ENCODE measurements around the gene GOSR2. TPM values are rescaled to one million over a fixed set of nuclear protein-coding genes. Genes with fewer than 3 reads are reported as not detected.
A peak's percentile ranks its signal among the peaks of the same experiment; 100 is the strongest.

Gene GOSR2
- total and polyA plus RNA-seq, 9 of the 15 experiments (the other 6 are each of a cell fraction or from before 2014, with no cell fraction given): 32.7 to 96.3 (median 48.9) TPM

DNA sequence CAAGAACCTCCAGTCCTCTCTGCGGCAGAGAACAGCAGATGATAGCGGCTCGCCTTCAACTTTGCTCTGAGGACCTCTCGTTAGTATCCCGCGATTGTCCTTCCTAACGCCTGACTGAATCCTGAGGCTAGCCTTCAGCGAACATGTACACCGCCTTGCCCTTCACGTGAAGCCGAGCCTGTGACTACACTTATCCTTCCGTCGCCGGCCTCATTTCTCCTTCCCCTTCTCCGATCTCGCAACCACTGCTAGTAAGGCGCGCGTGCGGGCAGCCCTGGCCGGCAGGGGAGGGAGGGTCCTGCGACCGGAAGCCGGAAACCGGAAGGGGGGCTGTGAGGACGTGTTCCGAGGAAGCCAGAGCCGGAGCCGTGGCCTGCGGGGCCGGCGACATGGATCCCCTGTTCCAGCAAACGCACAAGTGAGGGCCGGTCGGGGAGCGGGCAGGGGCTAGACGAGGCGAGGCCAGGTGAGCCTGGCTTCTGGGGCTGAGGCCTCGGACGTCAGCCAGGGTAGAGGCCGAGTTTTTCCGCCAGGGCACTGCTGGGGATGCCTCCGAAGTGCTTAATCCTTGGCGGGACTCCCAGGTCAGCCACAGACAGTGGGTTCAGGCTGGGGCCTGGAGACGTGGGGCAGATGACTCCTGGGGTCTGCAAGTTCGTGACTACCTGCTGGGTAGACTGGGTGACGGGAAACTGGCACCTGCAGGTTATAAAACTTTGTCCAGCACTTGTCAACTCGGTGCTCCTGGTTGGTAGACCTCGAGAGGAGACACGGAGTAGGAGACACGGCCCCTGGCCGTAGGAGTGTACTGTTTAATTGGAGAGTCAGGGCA, at the start of gene GOSR2 (continued):
- TF ChIP-seq, protein P1, sequence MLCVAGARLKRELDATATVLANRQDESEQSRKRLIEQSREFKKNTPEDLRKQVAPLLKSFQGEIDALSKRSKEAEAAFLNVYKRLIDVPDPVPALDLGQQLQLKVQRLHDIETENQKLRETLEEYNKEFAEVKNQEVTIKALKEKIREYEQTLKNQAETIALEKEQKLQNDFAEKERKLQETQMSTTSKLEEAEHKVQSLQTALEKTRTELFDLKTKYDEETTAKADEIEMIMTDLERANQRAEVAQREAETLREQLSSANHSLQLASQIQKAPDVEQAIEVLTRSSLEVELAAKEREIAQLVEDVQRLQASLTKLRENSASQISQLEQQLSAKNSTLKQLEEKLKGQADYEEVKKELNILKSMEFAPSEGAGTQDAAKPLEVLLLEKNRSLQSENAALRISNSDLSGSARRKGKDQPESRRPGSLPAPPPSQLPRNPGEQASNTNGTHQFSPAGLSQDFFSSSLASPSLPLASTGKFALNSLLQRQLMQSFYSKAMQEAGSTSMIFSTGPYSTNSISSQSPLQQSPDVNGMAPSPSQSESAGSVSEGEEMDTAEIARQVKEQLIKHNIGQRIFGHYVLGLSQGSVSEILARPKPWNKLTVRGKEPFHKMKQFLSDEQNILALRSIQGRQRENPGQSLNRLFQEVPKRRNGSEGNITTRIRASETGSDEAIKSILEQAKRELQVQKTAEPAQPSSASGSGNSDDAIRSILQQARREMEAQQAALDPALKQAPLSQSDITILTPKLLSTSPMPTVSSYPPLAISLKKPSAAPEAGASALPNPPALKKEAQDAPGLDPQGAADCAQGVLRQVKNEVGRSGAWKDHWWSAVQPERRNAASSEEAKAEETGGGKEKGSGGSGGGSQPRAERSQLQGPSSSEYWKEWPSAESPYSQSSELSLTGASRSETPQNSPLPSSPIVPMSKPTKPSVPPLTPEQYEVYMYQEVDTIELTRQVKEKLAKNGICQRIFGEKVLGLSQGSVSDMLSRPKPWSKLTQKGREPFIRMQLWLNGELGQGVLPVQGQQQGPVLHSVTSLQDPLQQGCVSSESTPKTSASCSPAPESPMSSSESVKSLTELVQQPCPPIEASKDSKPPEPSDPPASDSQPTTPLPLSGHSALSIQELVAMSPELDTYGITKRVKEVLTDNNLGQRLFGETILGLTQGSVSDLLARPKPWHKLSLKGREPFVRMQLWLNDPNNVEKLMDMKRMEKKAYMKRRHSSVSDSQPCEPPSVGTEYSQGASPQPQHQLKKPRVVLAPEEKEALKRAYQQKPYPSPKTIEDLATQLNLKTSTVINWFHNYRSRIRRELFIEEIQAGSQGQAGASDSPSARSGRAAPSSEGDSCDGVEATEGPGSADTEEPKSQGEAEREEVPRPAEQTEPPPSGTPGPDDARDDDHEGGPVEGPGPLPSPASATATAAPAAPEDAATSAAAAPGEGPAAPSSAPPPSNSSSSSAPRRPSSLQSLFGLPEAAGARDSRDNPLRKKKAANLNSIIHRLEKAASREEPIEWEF (CRISPR knock-in tag; IDR thresholded peaks at IDR 0.05): no peak
- TF ChIP-seq SRSF9 (IDR thresholded peaks at IDR 0.05; ENCODE audit: borderline replicate concordance, low read depth, low read length) (no peak), CAMTA2 (CRISPR knock-in tag; conservative IDR thresholded peaks at IDR 0.05) (no peak), ZNF764 (CRISPR knock-in tag; IDR thresholded peaks at IDR 0.05; ENCODE audit: low read depth) (no peak), CBX3 (IDR thresholded peaks at IDR 0.05; ENCODE audit: borderline replicate concordance in 1 of 2, low read length in 2 of 2) (0 out of 3 replicates have a peak, but pooled peaks of 1 of the 2 experiments have one; percentile 3), BCOR (IDR thresholded peaks at IDR 0.05) (no peak), POLR2A (conservative IDR thresholded peaks at IDR 0.05) (peak; percentile 98), MXI1 (IDR thresholded peaks at IDR 0.05; ENCODE audit: low read depth, low read length) (peak; percentile 22)
- TF ChIP-seq, protein P2, sequence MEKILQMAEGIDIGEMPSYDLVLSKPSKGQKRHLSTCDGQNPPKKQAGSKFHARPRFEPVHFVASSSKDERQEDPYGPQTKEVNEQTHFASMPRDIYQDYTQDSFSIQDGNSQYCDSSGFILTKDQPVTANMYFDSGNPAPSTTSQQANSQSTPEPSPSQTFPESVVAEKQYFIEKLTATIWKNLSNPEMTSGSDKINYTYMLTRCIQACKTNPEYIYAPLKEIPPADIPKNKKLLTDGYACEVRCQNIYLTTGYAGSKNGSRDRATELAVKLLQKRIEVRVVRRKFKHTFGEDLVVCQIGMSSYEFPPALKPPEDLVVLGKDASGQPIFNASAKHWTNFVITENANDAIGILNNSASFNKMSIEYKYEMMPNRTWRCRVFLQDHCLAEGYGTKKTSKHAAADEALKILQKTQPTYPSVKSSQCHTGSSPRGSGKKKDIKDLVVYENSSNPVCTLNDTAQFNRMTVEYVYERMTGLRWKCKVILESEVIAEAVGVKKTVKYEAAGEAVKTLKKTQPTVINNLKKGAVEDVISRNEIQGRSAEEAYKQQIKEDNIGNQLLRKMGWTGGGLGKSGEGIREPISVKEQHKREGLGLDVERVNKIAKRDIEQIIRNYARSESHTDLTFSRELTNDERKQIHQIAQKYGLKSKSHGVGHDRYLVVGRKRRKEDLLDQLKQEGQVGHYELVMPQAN (IDR thresholded peaks at IDR 0.05; ENCODE audit: borderline replicate concordance): peak; percentile 94
- TF ChIP-seq, protein P3, sequence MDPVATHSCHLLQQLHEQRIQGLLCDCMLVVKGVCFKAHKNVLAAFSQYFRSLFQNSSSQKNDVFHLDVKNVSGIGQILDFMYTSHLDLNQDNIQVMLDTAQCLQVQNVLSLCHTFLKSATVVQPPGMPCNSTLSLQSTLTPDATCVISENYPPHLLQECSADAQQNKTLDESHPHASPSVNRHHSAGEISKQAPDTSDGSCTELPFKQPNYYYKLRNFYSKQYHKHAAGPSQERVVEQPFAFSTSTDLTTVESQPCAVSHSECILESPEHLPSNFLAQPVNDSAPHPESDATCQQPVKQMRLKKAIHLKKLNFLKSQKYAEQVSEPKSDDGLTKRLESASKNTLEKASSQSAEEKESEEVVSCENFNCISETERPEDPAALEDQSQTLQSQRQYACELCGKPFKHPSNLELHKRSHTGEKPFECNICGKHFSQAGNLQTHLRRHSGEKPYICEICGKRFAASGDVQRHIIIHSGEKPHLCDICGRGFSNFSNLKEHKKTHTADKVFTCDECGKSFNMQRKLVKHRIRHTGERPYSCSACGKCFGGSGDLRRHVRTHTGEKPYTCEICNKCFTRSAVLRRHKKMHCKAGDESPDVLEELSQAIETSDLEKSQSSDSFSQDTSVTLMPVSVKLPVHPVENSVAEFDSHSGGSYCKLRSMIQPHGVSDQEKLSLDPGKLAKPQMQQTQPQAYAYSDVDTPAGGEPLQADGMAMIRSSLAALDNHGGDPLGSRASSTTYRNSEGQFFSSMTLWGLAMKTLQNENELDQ (CRISPR knock-in tag; IDR thresholded peaks at IDR 0.05; ENCODE audit: borderline replicate concordance): no peak
- TF ChIP-seq, protein P4, sequence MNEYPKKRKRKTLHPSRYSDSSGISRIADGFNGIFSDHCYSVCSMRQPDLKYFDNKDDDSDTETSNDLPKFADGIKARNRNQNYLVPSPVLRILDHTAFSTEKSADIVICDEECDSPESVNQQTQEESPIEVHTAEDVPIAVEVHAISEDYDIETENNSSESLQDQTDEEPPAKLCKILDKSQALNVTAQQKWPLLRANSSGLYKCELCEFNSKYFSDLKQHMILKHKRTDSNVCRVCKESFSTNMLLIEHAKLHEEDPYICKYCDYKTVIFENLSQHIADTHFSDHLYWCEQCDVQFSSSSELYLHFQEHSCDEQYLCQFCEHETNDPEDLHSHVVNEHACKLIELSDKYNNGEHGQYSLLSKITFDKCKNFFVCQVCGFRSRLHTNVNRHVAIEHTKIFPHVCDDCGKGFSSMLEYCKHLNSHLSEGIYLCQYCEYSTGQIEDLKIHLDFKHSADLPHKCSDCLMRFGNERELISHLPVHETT (CRISPR knock-in tag; conservative IDR thresholded peaks at IDR 0.05 in 1 of 2, IDR thresholded peaks at IDR 0.05 in 1 of 2): 0 out of 4 replicates have a peak, but pooled peaks of 1 of the 2 experiments have one; percentile 28
- TF ChIP-seq, protein P5, sequence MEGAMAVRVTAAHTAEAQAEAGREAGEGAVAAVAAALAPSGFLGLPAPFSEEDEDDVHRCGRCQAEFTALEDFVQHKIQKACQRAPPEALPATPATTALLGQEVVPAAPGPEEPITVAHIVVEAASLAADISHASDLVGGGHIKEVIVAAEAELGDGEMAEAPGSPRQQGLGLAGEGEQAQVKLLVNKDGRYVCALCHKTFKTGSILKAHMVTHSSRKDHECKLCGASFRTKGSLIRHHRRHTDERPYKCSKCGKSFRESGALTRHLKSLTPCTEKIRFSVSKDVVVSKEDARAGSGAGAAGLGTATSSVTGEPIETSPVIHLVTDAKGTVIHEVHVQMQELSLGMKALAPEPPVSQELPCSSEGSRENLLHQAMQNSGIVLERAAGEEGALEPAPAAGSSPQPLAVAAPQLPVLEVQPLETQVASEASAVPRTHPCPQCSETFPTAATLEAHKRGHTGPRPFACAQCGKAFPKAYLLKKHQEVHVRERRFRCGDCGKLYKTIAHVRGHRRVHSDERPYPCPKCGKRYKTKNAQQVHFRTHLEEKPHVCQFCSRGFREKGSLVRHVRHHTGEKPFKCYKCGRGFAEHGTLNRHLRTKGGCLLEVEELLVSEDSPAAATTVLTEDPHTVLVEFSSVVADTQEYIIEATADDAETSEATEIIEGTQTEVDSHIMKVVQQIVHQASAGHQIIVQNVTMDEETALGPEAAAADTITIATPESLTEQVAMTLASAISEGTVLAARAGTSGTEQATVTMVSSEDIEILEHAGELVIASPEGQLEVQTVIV (CRISPR knock-in tag; IDR thresholded peaks at IDR 0.05; ENCODE audit: borderline replicate concordance): no peak
